ENCODE results near the gene MARF1. TPM values are rescaled to one million over a fixed set of nuclear protein-coding genes. Genes with fewer than 3 reads are reported as not detected.

The MARF1 gene
- total and polyA plus RNA-seq, 2 of the 8 experiments (the other 6 are each of a cell fraction or from before 2014, with no cell fraction given), result 5.6 to 31.4 TPM

DNA sequence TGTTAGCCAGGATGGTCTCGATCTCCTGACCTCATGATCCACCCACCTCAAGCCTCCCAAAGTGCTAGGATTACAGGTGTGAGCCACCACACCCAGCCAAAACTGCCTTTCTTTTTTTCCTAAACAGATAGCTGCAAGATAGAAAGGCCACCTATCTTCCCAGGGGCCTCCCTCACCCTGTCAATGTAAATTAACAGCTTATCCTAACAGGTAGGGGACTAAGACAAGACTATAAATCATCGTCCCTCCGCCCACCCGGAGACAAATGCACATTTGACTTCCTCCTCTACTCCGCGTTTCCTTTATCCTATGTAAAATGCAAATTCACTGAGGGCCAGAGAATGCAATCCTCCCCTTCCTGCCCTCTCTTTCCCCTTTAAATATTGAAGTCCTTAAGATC is 71.4 kb downstream of the MARF1 start (continued):
- TF ChIP-seq, protein P1, sequence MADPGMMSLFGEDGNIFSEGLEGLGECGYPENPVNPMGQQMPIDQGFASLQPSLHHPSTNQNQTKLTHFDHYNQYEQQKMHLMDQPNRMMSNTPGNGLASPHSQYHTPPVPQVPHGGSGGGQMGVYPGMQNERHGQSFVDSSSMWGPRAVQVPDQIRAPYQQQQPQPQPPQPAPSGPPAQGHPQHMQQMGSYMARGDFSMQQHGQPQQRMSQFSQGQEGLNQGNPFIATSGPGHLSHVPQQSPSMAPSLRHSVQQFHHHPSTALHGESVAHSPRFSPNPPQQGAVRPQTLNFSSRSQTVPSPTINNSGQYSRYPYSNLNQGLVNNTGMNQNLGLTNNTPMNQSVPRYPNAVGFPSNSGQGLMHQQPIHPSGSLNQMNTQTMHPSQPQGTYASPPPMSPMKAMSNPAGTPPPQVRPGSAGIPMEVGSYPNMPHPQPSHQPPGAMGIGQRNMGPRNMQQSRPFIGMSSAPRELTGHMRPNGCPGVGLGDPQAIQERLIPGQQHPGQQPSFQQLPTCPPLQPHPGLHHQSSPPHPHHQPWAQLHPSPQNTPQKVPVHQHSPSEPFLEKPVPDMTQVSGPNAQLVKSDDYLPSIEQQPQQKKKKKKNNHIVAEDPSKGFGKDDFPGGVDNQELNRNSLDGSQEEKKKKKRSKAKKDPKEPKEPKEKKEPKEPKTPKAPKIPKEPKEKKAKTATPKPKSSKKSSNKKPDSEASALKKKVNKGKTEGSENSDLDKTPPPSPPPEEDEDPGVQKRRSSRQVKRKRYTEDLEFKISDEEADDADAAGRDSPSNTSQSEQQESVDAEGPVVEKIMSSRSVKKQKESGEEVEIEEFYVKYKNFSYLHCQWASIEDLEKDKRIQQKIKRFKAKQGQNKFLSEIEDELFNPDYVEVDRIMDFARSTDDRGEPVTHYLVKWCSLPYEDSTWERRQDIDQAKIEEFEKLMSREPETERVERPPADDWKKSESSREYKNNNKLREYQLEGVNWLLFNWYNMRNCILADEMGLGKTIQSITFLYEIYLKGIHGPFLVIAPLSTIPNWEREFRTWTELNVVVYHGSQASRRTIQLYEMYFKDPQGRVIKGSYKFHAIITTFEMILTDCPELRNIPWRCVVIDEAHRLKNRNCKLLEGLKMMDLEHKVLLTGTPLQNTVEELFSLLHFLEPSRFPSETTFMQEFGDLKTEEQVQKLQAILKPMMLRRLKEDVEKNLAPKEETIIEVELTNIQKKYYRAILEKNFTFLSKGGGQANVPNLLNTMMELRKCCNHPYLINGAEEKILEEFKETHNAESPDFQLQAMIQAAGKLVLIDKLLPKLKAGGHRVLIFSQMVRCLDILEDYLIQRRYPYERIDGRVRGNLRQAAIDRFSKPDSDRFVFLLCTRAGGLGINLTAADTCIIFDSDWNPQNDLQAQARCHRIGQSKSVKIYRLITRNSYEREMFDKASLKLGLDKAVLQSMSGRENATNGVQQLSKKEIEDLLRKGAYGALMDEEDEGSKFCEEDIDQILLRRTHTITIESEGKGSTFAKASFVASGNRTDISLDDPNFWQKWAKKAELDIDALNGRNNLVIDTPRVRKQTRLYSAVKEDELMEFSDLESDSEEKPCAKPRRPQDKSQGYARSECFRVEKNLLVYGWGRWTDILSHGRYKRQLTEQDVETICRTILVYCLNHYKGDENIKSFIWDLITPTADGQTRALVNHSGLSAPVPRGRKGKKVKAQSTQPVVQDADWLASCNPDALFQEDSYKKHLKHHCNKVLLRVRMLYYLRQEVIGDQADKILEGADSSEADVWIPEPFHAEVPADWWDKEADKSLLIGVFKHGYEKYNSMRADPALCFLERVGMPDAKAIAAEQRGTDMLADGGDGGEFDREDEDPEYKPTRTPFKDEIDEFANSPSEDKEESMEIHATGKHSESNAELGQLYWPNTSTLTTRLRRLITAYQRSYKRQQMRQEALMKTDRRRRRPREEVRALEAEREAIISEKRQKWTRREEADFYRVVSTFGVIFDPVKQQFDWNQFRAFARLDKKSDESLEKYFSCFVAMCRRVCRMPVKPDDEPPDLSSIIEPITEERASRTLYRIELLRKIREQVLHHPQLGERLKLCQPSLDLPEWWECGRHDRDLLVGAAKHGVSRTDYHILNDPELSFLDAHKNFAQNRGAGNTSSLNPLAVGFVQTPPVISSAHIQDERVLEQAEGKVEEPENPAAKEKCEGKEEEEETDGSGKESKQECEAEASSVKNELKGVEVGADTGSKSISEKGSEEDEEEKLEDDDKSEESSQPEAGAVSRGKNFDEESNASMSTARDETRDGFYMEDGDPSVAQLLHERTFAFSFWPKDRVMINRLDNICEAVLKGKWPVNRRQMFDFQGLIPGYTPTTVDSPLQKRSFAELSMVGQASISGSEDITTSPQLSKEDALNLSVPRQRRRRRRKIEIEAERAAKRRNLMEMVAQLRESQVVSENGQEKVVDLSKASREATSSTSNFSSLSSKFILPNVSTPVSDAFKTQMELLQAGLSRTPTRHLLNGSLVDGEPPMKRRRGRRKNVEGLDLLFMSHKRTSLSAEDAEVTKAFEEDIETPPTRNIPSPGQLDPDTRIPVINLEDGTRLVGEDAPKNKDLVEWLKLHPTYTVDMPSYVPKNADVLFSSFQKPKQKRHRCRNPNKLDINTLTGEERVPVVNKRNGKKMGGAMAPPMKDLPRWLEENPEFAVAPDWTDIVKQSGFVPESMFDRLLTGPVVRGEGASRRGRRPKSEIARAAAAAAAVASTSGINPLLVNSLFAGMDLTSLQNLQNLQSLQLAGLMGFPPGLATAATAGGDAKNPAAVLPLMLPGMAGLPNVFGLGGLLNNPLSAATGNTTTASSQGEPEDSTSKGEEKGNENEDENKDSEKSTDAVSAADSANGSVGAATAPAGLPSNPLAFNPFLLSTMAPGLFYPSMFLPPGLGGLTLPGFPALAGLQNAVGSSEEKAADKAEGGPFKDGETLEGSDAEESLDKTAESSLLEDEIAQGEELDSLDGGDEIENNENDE (IDR thresholded peaks at IDR 0.05; ENCODE audit: insufficient replicate concordance, low read length), result no peak
- TF ChIP-seq, protein P2, sequence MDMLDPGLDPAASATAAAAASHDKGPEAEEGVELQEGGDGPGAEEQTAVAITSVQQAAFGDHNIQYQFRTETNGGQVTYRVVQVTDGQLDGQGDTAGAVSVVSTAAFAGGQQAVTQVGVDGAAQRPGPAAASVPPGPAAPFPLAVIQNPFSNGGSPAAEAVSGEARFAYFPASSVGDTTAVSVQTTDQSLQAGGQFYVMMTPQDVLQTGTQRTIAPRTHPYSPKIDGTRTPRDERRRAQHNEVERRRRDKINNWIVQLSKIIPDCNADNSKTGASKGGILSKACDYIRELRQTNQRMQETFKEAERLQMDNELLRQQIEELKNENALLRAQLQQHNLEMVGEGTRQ (IDR thresholded peaks at IDR 0.05; ENCODE audit: low read length), result no peak
- TF ChIP-seq RBBP5 (IDR thresholded peaks at IDR 0.05; ENCODE audit: borderline replicate concordance, low read depth, low read length), result no peak
- TF ChIP-seq RXRA (IDR thresholded peaks at IDR 0.05; ENCODE audit: insufficient read depth, low read depth, low read length), result no peak

Measured in H1 (cell line).